ENCODE measurements around the gene NKX2-8.
"Not testable (repeated sequence)": the region's sequence is repeated elsewhere in the genome, so short reads cannot be mapped to it uniquely, and the experiment has no call there.

The NKX2-8 gene

GRCh38 chr14:36544280-36544679, 38.1 kb downstream of the NKX2-8 start:
- not testable (repeated sequence) for H3K9me3 ChIP-seq (ENCODE audit: control insufficient read depth, insufficient read depth, low read length); H3K4me1 ChIP-seq (ENCODE audit: control insufficient read depth, insufficient read depth, low read length); DNase-seq (ENCODE audit: low read depth, low spot score); H3K27ac ChIP-seq (ENCODE audit: low read length); H3K4me3 ChIP-seq (ENCODE audit: low read length); H3K36me3 ChIP-seq (ENCODE audit: control insufficient read depth, insufficient read depth, low read length); H3K27me3 ChIP-seq (ENCODE audit: control insufficient read depth, insufficient read depth, low read length)
- no CpG with 5 or more reads among the region's 16 CpGs for WGBS (ENCODE audit: insufficient coverage, insufficient read length)

- DNase-seq (ENCODE audit: low read depth, low spot score) = no peak
- WGBS (ENCODE audit: insufficient coverage, insufficient read length) = no CpG with 5 or more reads among the region's 1 CpG
- Histone ChIP-seq H3K27me3 (ENCODE audit: control insufficient read depth, insufficient read depth, low read length) (no peaks in the 10 kb centered on the region), H3K27ac (ENCODE audit: low read length) (no peak overlapping the region), H3K4me1 (ENCODE audit: control insufficient read depth, insufficient read depth, low read length) (no peaks in the 10 kb centered on the region), H3K4me3 (ENCODE audit: low read length) (no peak overlapping the region), H3K36me3 (ENCODE audit: control insufficient read depth, insufficient read depth, low read length) (no peaks in the 10 kb centered on the region), H3K9me3 (ENCODE audit: control insufficient read depth, insufficient read depth, low read length) (no peaks in the 10 kb centered on the region)
Observed at GRCh38 chr14:36538051-36538450, 44.4 kb downstream of the NKX2-8 start.

Data from iPS DF 6.9 (cell line).